Hepatocyte (in vitro differentiated cells): Measurements from ENCODE around the gene ADGB.
A peak's percentile ranks its signal among the peaks of the same experiment; 100 is the strongest.

Source experiments
- CTCF ChIP-seq: fragments of 200-600 bp; sonication (generic); IDR thresholded peaks from 2 replicates; pipeline ENCODE4 v1.5.1; 2016; ENCODE audit warnings: antibody characterized with exemption, mild to moderate bottlenecking; ENCODE audit not compliant: poor library complexity
- EZH2 ChIP-seq: fragments of 200-600 bp; sonication (generic); IDR thresholded peaks from 2 replicates; pipeline ENCODE4 v1.6.1; 2016; ENCODE audit warnings: antibody characterized with exemption, mild to moderate bottlenecking, borderline replicate concordance
- EZH2phosphoT487 ChIP-seq: fragments of 200-600 bp; sonication (generic); IDR thresholded peaks from one replicate; pipeline ENCODE4 v1.6.1; 2018; ENCODE audit warnings: antibody characterized with exemption, mild to moderate bottlenecking, low read depth, moderate library complexity; ENCODE audit not compliant: unreplicated experiment, severe bottlenecking

DNA sequence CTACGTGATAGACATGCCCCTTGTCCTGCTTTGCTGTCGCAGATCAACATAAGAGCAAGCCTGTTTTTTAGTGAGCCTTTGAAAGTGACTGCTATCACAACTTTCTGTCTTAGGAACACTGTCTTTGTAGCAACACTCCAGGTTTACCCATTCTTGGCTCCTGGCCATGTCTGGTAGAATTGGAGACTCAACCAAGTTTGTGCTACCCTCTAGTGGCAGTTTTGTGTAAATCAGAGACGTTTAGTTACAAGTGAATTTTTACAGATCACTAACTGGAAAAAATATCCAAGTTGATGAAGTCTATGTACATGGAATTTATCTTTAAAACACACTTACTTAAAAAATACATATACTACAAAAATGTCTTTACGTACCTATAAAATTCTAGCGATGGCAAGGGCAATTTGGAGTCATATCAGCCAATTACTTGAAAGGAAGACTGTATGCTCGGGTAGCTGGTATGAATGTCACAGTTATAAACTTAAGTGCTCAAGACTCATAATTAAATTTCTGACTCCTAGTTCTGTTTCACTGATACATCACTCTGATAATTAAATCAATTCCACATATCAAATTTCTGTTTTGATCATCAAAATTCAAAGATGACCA lies 101.4 kb downstream of the ADGB start:
- TF ChIP-seq CTCF (peak; percentile 89), EZH2 (no peak), EZH2phosphoT487 (no peak)
